ENCODE measurements around the gene KCNQ1. TPM values are rescaled to one million over a fixed set of nuclear protein-coding genes. Genes with fewer than 3 reads are reported as not detected.
A peak's percentile ranks its signal among the peaks of the same experiment; 100 is the strongest.

The KCNQ1 gene
- total RNA-seq, 1 experiment from 2014 or later = 2.3 TPM

DNA sequence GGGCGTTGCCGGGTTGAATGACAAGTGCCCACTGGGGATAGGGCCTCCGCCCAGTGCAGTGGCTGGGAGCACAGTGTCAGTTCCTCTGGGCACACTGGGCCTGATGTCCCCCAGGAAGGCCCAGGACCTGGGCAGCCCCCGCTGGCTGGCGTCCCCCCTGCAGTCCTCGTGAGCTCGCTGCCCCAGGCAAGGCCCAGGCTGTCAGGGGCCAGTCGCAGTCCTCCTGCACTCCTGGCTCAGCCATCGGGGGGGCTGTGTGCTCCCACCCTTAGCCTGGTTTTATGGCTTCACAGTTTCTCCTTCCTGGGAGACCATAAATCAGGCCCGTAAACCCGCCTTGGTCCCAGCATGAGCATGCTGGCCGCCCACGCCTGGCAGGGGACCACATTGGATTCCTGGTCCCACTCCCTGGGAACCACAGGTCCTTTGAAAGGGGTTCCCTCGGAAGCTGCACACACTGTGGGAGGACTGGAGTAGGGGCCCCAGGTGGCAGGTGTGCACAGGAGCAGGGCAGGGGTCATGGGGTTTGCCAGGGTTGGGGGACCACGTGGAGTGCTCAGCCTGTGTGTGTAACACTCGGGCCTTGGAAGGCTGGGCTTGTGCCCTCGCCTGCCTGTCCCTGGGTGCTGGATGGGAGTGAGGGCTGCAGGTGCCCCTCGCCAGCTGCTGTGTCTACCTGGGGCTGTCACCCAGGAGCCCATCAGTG lies 141.4 kb downstream of the KCNQ1 start:
- H3K9me3 Mint-ChIP-seq = no peaks in the 10 kb centered on the region
- Histone ChIP-seq H3K14ac (ENCODE audit: insufficient read depth, low read length) (no peak overlapping the region), H3K9ac (ENCODE audit: extremely low read depth, insufficient read length, low read length) (no peak overlapping the region), H3K23me2 (ENCODE audit: insufficient read length, low read depth, low read length, poor library complexity, severe bottlenecking) (no peaks in the 10 kb centered on the region), H2BK12ac (ENCODE audit: insufficient read length, low read depth, low read length) (no peak overlapping the region), H4K91ac (ENCODE audit: insufficient read length, low read depth, low read length) (no peak overlapping the region), H4K8ac (replicated peaks; ENCODE audit: insufficient read length, low read depth, low read length) (no peak overlapping the region), H3K79me1 (ENCODE audit: insufficient read depth, low read depth, low read length, poor library complexity, severe bottlenecking) (no peaks in the 10 kb centered on the region), H2AK5ac (ENCODE audit: insufficient read length, low read length) (no peak overlapping the region), H3K23ac (ENCODE audit: insufficient read length, low read depth, low read length) (no peak overlapping the region), H3K79me2 (ENCODE audit: insufficient read depth, low read length) (no peaks in the 10 kb centered on the region), H2BK20ac (ENCODE audit: low read depth, low read length, poor library complexity, severe bottlenecking) (no peak overlapping the region), H3K4ac (ENCODE audit: low read depth, low read length) (no peak overlapping the region), H2BK15ac (ENCODE audit: low read depth, low read length) (no peak overlapping the region), H3K18ac (ENCODE audit: insufficient read length, low read depth, low read length) (no peak overlapping the region), H3K56ac (ENCODE audit: insufficient read length, low read depth, low read length) (no peak overlapping the region), H4K5ac (ENCODE audit: insufficient read length, low read depth, low read length) (no peak overlapping the region), H3K4me1 (ENCODE audit: insufficient read depth, low read length) (no peaks in the 10 kb centered on the region), H3T11ph (ENCODE audit: low read length) (no peak overlapping the region), H3K27me3 (ENCODE audit: insufficient read depth, low read length) (peaks cover 20% of the 10 kb centered on the region; the same call in 1 of the 2 replicates), H2AFZ (ENCODE audit: low read length) (no peak overlapping the region), H2BK5ac (ENCODE audit: insufficient read length, low read length) (no peak overlapping the region), H3K4me2 (ENCODE audit: insufficient read depth, insufficient read length, low read length) (no peak overlapping the region), H3K27ac (ENCODE audit: insufficient read length, low read depth, low read length) (no peak overlapping the region), H4K20me1 (ENCODE audit: control insufficient read depth, insufficient read depth, insufficient read length) (no peaks in the 10 kb centered on the region), H2BK120ac (ENCODE audit: low read depth, low read length, poor library complexity, severe bottlenecking) (no peak overlapping the region), H3K9me3 (ENCODE audit: control insufficient read depth, low read depth, low read length) (no peaks in the 10 kb centered on the region)
- no peak overlapping the region for H3K27ac Mint-ChIP-seq
- H3K4me3 Mint-ChIP-seq = no peak overlapping the region
- H3K36me3 Mint-ChIP-seq (ENCODE audit: insufficient read depth in 1 of 3, low read depth in 3 of 3) = no peaks in the 10 kb centered on the region
- H3K27me3 Mint-ChIP-seq (ENCODE audit: low read depth) = peaks cover 62% of the 10 kb centered on the region
- TF ChIP-seq, protein P1, sequence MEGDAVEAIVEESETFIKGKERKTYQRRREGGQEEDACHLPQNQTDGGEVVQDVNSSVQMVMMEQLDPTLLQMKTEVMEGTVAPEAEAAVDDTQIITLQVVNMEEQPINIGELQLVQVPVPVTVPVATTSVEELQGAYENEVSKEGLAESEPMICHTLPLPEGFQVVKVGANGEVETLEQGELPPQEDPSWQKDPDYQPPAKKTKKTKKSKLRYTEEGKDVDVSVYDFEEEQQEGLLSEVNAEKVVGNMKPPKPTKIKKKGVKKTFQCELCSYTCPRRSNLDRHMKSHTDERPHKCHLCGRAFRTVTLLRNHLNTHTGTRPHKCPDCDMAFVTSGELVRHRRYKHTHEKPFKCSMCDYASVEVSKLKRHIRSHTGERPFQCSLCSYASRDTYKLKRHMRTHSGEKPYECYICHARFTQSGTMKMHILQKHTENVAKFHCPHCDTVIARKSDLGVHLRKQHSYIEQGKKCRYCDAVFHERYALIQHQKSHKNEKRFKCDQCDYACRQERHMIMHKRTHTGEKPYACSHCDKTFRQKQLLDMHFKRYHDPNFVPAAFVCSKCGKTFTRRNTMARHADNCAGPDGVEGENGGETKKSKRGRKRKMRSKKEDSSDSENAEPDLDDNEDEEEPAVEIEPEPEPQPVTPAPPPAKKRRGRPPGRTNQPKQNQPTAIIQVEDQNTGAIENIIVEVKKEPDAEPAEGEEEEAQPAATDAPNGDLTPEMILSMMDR (conservative IDR thresholded peaks at IDR 0.05) = no peak
- H3K4me1 Mint-ChIP-seq = no peaks in the 10 kb centered on the region
- peak; percentile 14 for DNase-seq
- WGBS (ENCODE audit: extremely low coverage, insufficient read length, low lambda C conversion rate) = no CpG with 5 or more reads among the region's 18 CpGs

Data from H9 (cell line).